GM15510 (cell line): ENCODE data around the gene RAD51D.

ENCODE experiments used
- POLR2A ChIP-seq: IDR thresholded peaks from 3 replicates; pipeline ENCODE4 v1.6.1; 2011; ENCODE audit warnings: borderline replicate concordance; ENCODE audit not compliant: insufficient read length; ENCODE audit errors: extremely low read depth

Gene RAD51D

GRCh38 chr17:35086931-35087573 is 32.6 kb downstream of the RAD51D start:
- TF ChIP-seq POLR2A, result no peak

DNA sequence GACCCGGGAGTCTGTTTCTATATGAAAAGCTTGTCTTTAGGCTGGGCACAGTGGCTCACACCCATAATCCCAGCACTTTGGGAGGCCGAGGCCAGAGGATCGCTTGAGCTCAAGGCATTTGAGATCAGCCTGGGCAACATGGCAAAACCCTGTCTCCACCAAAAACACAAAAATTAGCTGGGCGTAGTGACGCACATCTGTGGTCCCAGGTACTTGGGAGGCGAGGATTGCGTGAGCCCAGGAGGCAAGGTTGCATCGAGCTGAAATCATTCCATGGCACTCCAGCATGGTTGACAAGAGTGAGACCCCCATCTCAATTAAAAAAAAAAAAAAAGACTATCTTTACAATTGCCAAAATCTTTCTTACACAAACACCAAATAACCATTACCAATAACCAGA is 33.5 kb downstream of the RAD51D start:
- no peak for TF ChIP-seq POLR2A

DNA sequence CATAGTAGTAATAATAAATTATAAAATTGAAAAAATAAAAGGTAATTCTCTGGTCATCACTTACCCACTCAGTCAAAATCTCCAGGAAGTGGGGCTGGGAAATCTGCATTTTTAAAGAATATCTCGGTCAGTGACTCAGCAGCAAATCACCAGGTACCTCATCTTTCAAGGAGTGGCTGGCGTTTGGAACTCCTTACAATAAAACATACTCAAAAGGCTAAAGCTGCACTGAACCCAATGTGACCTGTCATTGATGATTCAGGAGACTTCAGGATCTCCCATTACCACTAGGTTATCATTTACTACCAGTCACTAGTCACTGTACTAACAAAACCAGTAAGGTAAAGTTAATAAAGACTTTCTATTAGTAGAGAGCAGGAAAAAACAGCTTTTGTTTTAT is 34.7 kb downstream of the RAD51D start:
- TF ChIP-seq POLR2A, result no peak

DNA sequence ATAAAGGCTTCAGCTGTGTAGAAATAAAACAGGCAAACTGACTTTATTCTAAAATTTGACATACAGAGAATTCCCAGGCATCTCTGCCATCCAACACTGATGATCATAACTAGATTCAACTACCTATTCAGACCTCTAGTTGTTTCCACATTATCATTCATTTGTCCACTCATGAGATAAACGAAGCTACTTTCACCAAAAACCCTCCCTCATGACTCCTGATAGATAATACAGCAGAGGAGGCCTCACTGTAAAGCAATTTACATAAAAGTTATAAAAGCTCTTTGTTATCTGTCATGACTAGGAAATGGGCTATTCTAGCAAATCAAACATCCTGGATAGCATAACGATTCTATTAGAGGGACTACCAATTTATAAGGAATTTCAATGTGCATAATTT is 36.6 kb downstream of the RAD51D start:
- TF ChIP-seq POLR2A, result no peak

DNA sequence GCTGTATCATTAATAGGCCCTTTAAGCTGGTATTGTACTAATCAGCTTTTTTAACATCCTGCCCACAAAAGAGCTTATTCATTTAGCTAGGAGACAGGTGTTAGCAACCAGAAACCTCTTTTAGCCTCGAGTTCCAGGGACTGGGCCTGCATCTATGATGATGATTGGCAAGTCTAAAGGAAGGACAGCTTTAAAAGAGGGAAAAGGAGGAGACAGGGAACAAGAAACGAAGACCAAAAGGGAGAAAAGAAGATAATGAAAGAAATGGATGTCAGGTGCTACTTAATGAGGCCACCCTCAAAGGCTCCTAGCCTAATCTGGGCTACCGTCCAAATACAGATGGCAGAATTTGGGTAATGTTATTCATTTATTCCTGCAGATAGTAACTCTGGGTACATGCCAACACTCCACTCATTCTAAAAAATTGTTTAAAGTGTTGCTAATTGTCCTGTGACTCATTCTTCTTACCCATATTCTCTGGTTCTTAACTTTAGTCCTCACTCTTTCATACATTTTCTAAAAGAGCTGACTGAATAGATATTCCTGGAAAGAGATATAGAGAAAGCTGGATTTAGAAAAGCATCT is 37.5 kb downstream of the RAD51D start:
- TF ChIP-seq POLR2A, result no peak

DNA sequence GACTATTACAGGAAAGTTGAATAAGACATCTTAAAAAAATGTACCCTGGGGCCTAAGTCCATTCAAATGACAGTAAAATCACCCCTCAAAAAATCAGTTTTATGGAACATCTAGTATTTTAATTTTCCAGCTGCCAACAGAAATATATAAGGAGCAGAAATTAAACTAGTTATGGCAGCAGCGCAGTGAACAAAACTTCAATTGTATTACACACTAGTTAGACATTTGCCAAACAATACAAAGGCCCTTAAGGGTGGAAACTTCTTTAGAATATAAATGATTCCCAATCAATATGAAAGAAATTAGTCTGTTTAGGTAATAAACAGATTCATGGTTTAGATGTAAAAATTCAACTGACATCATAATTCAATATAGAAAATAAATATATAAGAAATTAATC is 38.0 kb downstream of the RAD51D start:
- TF ChIP-seq POLR2A, result no peak

- TF ChIP-seq POLR2A, result no peak
These were observed 39.1 kb downstream of the RAD51D start for GRCh38 chr17:35080536-35080935.

DNA sequence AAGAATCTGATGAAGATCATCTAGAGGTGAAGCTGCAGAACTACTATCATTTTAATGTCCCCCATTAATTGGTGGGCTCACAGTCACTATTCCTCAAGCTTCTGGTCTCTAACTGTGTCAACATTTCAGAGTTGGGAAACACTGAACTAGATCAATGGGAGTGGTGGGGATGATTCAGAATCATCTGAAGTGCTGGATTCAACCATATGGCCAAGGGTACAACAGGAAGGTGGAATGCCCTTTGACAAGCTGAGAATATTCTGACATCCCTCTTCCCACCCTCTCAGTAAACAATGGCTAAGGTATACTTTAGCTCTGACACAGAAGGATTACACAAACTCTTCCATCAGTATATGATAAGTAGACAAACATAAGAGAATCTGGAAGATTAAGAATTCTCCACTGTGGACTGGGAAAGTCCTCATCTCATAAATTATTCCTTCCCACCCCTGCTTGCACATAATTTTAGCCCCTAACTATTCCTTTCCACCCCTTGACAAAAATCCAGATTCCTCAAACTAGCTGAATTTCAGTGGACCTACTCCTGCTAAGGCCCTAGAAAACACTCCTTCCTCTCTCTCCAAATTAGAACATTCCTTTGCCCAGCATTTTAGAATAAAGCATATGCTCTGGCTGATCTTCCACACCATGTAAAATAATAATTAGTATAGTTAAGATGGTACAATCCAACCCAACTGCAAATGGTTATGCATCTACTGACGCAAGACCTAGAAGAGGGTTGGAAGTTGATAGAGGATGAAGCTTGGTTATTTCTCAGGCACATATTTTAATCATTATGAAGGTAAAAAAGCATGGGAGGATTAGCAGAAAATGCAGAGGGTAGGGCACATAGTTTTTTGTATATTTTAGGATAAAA is 39.9 kb downstream of the RAD51D start:
- TF ChIP-seq POLR2A, result no peak

- TF ChIP-seq POLR2A, result no peak
These were observed 42.8 kb downstream of the RAD51D start for GRCh38 chr17:35076874-35077273.

DNA sequence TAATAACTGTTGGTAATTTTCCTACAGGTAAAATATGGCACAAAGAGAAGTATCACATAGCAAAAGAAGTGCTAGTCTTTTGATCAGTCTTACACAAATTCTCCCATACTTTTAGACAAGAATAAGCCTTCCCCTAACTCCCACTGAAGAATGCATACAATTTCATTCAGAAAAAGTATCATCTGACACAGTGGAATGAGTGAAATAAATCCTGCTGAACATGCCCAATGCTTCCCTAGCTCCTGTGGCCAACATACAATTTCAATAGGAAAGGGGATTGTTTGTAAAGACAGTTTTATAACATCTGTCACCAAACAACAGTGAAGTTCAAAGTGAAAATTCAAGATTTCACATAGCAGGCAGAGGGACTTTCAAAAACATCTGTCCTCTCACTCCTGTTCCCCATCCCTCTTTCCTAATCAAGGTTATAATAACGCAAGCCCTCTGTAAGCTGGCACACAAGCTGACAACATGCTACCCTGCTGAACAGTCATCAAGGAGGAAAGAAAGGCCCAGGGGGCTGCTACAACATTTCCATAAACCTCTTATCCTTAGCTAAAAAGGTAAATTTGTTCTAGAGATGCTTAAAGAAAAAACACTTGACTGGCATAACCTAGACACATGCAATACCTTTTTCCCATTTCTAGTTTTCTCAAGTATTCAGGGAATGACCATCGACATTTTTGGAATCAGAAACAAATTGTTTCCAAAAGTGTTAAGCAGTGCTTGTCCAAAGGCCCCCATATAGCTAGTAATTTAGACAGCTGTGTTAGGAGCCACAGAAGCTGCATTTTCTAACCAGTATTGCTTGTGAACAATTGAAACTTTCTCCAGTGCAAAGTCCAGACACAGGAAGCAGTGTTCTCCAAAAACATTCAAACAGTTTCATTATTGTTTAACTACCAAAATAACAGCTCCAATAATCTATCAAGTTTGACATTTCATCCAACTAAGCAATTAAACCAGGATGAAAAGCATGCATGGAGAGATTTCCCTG is 44.7 kb downstream of the RAD51D start:
- no peak for TF ChIP-seq POLR2A

- TF ChIP-seq POLR2A, result no peak
These were observed 45.6 kb downstream of the RAD51D start for GRCh38 chr17:35073991-35074627.

- no peak for TF ChIP-seq POLR2A
These were observed 46.4 kb downstream of the RAD51D start for GRCh38 chr17:35073183-35073790.

GRCh38 chr17:35069311-35069710 is 50.3 kb downstream of the RAD51D start:
- TF ChIP-seq POLR2A, result no peak

DNA sequence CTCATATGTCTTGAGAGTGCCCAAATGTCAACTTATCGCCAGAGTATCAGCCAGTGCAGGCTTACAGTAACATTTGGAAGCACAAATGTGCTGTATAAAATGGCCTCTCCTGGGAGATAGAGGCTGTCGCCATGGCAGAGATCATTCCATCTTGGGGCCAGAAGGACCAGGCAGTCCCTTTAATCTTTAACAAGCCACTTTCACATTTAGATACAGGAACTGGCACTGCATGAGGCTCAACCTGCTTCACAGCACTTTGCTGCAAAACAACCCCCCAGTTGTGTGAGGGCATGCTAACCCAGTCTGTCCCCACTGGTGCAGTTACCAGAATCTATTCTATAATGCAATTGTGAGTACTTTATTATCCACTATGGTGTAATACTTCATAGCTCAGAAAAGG is 51.4 kb downstream of the RAD51D start:
- no peak for TF ChIP-seq POLR2A
